ENCODE measurements around the gene SLC22A23.
A peak's percentile ranks its signal among the peaks of the same experiment; 100 is the strongest.

The SLC22A23 gene

DNA sequence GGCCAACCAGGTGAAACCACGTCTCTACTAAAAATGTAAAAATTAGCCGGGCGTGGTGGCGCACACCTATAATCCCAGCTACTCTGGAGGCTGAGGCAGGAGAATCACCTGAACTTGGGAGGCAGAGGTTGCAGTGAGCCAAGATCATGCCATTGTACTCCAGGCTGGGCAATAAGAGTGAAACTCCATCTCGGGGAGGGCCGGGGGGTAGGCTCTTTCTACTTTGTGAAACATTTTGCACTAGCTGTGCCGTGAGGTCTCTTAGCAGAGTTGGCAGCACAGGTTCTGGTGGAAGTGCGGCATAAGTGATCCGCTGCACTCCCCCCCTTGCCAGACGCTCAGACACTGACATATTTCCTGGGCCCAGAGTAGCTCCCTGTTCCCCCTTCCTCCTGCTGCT is 173.6 kb downstream of the SLC22A23 start:
- no peak for DNase-seq (ENCODE audit: low read depth)

DNA sequence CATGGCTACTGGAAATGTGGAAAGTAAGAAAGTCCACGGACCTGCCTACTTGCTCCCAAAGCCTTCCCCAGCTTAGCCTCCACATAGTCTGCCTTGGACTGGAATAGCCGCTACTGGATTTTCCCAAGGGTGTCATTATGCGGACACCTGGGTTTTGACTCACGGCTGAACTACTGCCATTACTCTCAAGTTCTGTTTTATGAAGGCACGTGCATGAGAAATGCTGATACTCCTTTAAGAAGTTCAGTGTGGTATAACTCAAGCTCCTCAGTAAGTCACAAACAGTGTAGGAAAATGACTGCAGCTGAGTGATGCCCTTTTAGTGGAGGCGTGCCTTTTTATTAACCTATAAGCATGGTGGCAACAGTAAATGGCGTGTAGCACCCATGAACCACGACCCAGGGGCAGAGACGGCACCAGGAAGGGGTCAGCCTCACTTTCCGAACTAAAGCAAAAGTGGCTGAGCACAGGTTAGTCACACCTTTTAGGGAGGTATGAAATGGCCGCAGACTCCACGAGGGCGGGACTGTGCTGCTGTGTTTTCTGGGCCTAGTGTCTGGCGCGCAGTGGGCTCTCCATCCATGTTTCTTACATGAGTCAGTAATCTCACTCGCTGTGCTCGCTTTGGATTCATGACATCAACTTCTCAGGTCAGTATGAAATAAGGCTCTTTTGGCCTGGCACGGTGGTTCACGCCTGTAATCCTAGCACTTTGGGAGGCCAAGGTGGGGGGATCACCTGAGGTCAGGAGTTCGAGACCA is 174.2 kb downstream of the SLC22A23 start:
- DNase-seq (ENCODE audit: low read depth), result no peak

GRCh38 chr6:3281631-3282475 is 175.0 kb downstream of the SLC22A23 start:
- DNase-seq (ENCODE audit: low read depth), result no peak

DNA sequence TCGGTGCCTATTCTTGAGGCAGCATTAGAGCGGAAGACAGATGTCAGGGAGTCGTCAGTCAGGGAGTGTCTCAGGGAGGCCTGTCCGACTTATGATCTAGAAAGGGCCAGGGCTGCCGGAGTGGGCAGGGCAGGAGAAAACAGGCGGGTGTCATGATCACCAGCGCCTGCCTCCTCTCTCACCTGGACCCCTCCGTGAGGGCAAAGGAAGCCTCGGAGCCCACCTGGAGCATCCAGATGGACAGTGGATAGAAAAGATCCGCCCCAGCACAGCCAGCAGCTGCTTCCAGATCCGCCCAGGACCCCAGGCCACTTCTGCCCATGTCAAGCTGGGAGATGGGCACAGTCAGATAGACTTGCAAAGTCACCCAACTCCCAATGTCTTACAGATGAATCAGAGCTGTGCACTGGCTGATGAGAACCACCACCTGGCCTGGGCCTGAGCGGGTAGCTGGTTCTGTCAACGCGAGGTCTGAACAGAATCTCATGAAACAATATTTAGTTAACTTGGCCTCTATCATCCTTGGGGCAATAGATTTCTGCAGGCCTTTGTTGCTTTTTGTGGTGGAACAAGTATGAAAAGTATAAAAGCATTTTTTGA is 175.9 kb downstream of the SLC22A23 start:
- DNase-seq (ENCODE audit: low read depth), result no peak

- DNase-seq (ENCODE audit: low read depth), result no peak
These were observed 176.8 kb downstream of the SLC22A23 start for GRCh38 chr6:3280091-3280490.

DNA sequence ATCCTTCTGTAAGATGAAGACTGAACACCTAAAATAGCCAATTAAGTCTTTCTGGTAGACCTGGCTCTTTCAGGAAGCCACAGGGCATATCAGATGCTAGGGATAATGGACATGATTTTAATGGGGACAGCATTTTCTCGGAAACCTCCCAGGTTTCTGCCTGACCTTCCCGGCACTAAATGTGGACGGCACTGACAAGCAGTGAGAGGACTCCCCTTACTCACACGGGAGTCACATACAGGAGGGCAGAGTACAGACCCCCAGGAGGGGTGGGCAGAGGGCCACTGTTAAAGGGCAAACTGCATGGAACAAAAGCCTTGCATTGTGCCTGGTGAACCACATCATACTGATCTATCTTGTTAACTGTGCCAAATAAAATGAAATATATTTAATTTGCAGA is 178.2 kb downstream of the SLC22A23 start:
- no peak for DNase-seq (ENCODE audit: low read depth)

- DNase-seq (ENCODE audit: low read depth), result no peak
These were observed 178.9 kb downstream of the SLC22A23 start for GRCh38 chr6:3277851-3278416.

DNA sequence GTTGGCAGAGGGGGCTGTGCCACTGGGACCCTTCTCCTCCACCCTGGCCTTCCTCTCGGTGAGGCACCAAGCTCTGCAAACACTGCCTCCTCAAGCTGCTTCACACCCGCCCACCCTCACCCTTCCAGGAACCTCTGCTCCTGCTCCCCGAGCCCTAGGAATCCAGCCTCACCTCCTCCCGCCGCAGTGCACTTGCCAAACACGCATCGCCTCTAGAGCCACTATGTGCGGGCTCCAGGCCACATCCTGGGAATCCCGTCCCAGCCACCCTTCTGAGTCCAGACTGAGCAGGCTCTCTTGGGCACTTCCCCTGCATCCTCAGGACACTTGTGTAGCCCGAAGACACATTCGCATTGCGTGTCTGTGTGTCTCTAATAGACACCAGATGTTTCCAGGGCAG is 179.6 kb downstream of the SLC22A23 start:
- no peak for DNase-seq (ENCODE audit: low read depth)

DNA sequence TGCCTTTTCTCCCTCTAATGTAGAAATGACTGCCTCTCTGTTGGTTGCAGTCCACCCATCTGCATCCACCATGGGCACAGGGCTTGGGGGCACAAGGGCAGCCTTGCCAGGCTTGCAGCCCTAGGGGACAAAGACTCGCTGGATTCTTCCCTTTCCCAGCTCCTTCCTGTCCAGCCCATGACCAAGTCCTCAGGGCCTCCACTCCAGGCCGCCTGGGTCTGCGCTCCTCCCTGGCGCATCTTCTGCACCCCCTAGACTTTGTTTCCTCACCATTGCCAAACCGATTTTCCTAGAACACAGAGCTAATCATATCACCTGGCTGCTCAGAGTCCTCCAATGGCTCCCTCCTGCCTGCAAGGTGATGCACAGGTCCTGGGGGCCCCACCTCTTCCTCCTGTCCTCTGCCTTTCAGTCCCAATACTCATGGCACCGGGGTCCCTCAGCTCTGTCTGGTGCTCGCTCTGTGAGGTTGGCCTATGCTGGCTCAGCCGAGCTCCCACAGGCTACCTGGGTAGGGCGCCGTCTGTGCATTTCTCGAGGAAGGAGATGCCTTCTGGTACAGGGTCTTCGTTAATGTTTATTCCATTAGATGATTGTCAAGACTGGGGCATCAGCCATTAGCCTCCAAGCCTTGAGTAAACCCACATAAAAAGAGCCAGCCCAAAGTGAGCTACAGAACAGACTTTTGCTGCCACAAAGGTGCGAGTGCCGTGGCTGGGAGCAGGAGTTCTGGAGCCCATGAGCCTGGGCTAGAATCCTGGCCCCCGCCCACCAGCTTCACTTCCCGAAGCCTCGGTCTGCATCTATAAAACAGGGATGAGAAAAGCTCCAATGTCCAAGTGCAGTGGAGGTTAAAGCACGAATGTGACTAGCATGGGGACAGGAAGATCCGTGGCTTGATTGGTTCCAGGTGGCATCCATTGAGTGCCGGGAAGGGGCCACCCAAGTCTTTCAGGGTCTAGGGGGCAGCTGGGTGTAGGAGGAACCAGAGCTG is 180.4 kb downstream of the SLC22A23 start:
- no peak for DNase-seq (ENCODE audit: low read depth)

DNA sequence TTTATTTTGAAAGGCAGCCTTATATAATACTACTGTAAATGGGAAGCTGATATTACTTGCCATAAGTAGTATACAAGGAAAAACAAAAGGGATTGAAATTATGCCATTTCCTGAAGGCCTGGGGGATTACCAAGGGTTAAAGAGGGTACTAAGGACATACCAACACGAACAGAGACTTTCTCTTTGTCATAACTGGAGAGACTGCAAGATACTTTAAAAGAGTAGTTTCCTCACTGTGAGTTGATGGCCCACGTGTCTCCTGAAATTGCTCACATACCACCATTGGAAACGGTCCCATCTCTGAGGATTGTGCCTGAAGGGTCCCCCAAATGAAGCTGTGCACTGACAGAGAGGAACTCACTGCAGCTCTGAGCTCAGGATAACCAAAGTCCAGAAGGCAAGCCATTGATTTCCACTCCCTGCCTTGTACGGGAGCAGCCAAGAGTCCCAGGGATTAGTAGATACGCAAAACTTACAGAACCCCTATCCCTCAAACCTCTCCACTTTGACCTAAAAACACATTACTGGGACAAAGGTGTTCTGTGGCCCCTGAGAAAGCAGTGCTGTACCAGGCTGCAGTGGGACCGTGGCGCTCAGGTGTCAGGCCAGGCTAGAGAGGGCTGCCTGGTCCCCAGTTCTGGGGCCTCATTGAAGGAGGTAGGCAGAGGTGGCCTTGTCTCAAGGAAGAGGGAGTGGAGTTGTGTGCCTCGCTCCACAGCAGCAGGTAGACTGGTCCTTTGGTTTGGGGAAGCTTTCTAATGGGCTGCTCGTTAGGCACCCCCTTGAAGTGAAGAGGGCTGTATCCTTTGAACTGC is 182.9 kb downstream of the SLC22A23 start:
- no peak for DNase-seq (ENCODE audit: low read depth)

- DNase-seq (ENCODE audit: low read depth), result no peak
These were observed 183.8 kb downstream of the SLC22A23 start for GRCh38 chr6:3272911-3273547.

GRCh38 chr6:3271756-3272155 is 185.1 kb downstream of the SLC22A23 start:
- DNase-seq (ENCODE audit: low read depth), result no peak

GRCh38 chr6:3270258-3270657 is 186.6 kb downstream of the SLC22A23 start:
- no peak for DNase-seq (ENCODE audit: low read depth)

- DNase-seq (ENCODE audit: low read depth), result peak; percentile 19
These were observed 187.4 kb downstream of the SLC22A23 start for GRCh38 chr6:3269281-3269975.

DNA sequence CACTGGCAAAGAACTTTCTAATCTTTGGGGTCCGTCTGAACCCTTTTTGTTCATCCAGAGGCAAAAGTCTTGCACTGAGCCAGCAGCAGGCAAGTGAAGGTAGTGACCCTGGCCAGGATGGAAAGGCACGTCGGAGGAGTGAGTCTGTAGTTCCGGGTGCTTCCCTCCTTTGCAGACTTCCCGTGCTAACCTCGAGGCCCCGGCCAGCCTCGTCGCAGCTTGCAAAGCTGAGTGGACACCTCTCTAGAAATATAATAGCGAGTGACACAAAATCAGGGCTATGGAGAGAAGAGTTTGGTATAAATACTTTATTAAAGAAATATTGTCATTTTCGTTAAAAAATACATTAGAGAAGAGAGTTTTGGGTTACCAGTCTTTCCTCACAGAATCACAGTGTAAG is 188.2 kb downstream of the SLC22A23 start:
- no peak for DNase-seq (ENCODE audit: low read depth)

- no peak for DNase-seq (ENCODE audit: low read depth)
These were observed 189.7 kb downstream of the SLC22A23 start for GRCh38 chr6:3267162-3267561.

GRCh38 chr6:3266170-3266569 is 190.7 kb downstream of the SLC22A23 start:
- no peak for DNase-seq (ENCODE audit: low read depth)

GRCh38 chr6:3265671-3266070 is 191.2 kb downstream of the SLC22A23 start:
- DNase-seq (ENCODE audit: low read depth), result no peak

- DNase-seq (ENCODE audit: low read depth), result no peak
These were observed 192.5 kb downstream of the SLC22A23 start for GRCh38 chr6:3264356-3264755.
